HEK293T (cell line): ENCODE results near the gene EPHA4.

Source experiments
- ARNT ChIP-seq: fragments of 450-650 bp; IDR thresholded peaks from 2 replicates; pipeline ENCODE4 v1.6.1; 2017; ENCODE audit warnings: mild to moderate bottlenecking
- BHLHE40 ChIP-seq: fragments of 450-650 bp; IDR thresholded peaks from 2 replicates; pipeline ENCODE4 v1.6.1; 2016; ENCODE audit warnings: mild to moderate bottlenecking, moderate library complexity, borderline replicate concordance
- CTBP1 ChIP-seq: fragments of 450-650 bp; IDR thresholded peaks from 2 replicates; pipeline ENCODE4 v1.6.1; 2016; ENCODE audit warnings: borderline replicate concordance
- ELF4 ChIP-seq: fragments of 450-650 bp; IDR thresholded peaks from 2 replicates; pipeline ENCODE4 v1.6.1; 2017; ENCODE audit warnings: antibody characterized with exemption
- FOXA1 ChIP-seq: fragments of 450-650 bp; IDR thresholded peaks from 2 replicates; pipeline ENCODE4 v1.6.1; 2016; ENCODE audit warnings: mild to moderate bottlenecking
- FOXK2 ChIP-seq: fragments of 450-650 bp; IDR thresholded peaks from 2 replicates; pipeline ENCODE4 v1.6.1; 2016; ENCODE audit warnings: mild to moderate bottlenecking
- FOXM1 ChIP-seq: fragments of 450-650 bp; IDR thresholded peaks from 2 replicates; pipeline ENCODE4 v1.6.1; 2017; ENCODE audit warnings: mild to moderate bottlenecking, borderline replicate concordance
- HDGF ChIP-seq: fragments of 450-650 bp; IDR thresholded peaks from 2 replicates; pipeline ENCODE4 v1.6.1; 2017; ENCODE audit warnings: antibody characterized with exemption, borderline replicate concordance
- LEF1 ChIP-seq: fragments of 450-650 bp; IDR thresholded peaks from 2 replicates; pipeline ENCODE4 v1.6.1; 2017; ENCODE audit warnings: mild to moderate bottlenecking, borderline replicate concordance
- NFRKB ChIP-seq: fragments of 450-650 bp; IDR thresholded peaks from 2 replicates; pipeline ENCODE4 v1.6.1; 2016; ENCODE audit warnings: mild to moderate bottlenecking, moderate library complexity
- SP1 ChIP-seq: fragments of 450-650 bp; IDR thresholded peaks from 2 replicates; pipeline ENCODE4 v1.6.1; 2017
- SUZ12 ChIP-seq: fragments of 450-650 bp; IDR thresholded peaks from 2 replicates; pipeline ENCODE4 v1.6.1; 2016; ENCODE audit warnings: mild to moderate bottlenecking
- TARDBP ChIP-seq: fragments of 450-650 bp; IDR thresholded peaks from 2 replicates; pipeline ENCODE4 v1.6.1; 2016
- ZNF384 ChIP-seq: fragments of 450-650 bp; IDR thresholded peaks from 2 replicates; pipeline ENCODE4 v1.6.1; 2016

DNA sequence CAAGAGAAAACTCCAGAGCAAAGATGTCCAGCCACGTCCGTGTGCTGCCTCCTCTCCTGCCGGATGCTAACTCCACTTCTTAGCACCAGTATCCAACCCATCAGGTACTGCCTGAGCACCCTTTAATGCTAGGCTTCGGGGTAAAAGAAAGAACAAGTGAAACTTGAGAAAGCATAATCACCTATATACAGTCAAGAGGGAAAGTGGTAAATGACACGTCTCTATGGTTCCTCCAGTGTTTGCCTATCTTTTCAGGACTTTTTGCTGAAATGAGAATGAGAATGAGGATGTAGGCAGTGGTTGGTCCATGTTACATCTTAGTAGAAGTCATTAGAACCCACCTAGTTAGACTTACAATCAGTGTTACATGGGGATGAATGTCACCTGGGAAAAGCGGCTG, 47.9 kb downstream of the EPHA4 start:
- TF ChIP-seq BHLHE40 (no peak), SUZ12 (no peak), FOXM1 (no peak), NFRKB (no peak), FOXK2 (no peak), ZNF384 (no peak), ELF4 (no peak), SP1 (no peak), FOXA1 (no peak), TARDBP (no peak), LEF1 (no peak), ARNT (no peak), CTBP1 (no peak), HDGF (no peak)
